B cell (primary cell): ENCODE results near the gene PARN. TPM values are rescaled to one million over a fixed set of nuclear protein-coding genes. Genes with fewer than 3 reads are reported as not detected.
"Not testable (repeated sequence)": the region's sequence is repeated elsewhere in the genome, so short reads cannot be mapped to it uniquely, and the experiment has no call there.

Experiments
- ATAC-seq: fragments of 200-7000 bp; cut with Tn5 transposase; one replicate; pipeline ENCODE4 v1.10.0; 2021; ENCODE audit warnings: low read depth, mild to moderate bottlenecking, moderate number of reproducible peaks, moderate library complexity
- CTCF ChIA-PET: fragments of 350-600 bp; sonication (Branson Sonifier 250); formaldehyde crosslinking; loops from one replicate; lab custom pipeline; 2021; ENCODE audit warnings: antibody characterized with exemption, inconsistent platforms; lab: Charles Lee
- POLR2A ChIA-PET: fragments of 350-600 bp; sonication (Branson Sonifier 250); formaldehyde crosslinking; loops from one replicate; lab custom pipeline; 2021; ENCODE audit warnings: antibody characterized with exemption; lab: Charles Lee
- DNase-seq: peaks from one replicate; pipeline ENCODE4 v3.0.0; 2013
- H2AFZ ChIP-seq: 2 replicates; pipeline ENCODE4 v1.6.1; 2012; ENCODE audit warnings: mild to moderate bottlenecking, low read depth, low read length; ENCODE audit not compliant: insufficient read depth, poor library complexity, severe bottlenecking
- H3K27ac ChIP-seq, 2 donors: 1 replicate in 1 of 2; 2 replicates in 1 of 2; pipeline ENCODE4 v1.5.1; 2012 to 2013; ENCODE audit warnings: low read length in 2 of 2, mild to moderate bottlenecking in 2 of 2, moderate library complexity in 1 of 2
- H3K27me3 ChIP-seq, 4 experiments: fragments of 200-600 bp in 1 of 4; sonication (generic) in 1 of 4; replicated peaks in 1 of 4; 1 replicate in 2 of 4; 2 replicates in 2 of 4; pipeline versions ENCODE4 v1.6.1 to v1.7.0; 2013 to 2016; ENCODE audit warnings: low read length in 3 of 4, mild to moderate bottlenecking in 2 of 4, mixed read lengths in 1 of 4, moderate library complexity in 1 of 4; ENCODE audit not compliant: insufficient read depth in 4 of 4, control insufficient read depth in 3 of 4; ENCODE audit errors: control extremely low read depth in 1 of 4
- H3K36me3 ChIP-seq, 2 experiments: replicated peaks in 1 of 2; 1 replicate in 1 of 2; 2 replicates in 1 of 2; pipeline versions ENCODE4 v1.6.1 to v1.7.1; 2013; ENCODE audit warnings: low read length in 1 of 2; ENCODE audit not compliant: insufficient read depth in 2 of 2, control insufficient read depth in 1 of 2; ENCODE audit errors: control extremely low read depth in 1 of 2, extremely low read depth in 1 of 2
- H3K4me1 ChIP-seq, 2 donors: fragments of 200-600 bp in 1 of 2; sonication (generic) in 1 of 2; 1 replicate in 1 of 2; 2 replicates in 1 of 2; pipeline versions ENCODE4 v1.5.1 to v1.6.1; 2013 to 2017; ENCODE audit warnings: low read length in 2 of 2; ENCODE audit not compliant: control insufficient read depth in 2 of 2, insufficient read depth in 2 of 2
- H3K4me2 ChIP-seq: replicated peaks from 2 replicates; pipeline ENCODE3; 2012; ENCODE audit warnings: mild to moderate bottlenecking, low read depth, low read length; ENCODE audit not compliant: poor library complexity, severe bottlenecking
- H3K4me3 ChIP-seq, 5 experiments: fragments of 200-600 bp in 1 of 5; sonication (generic) in 1 of 5; 1 replicate in 3 of 5; 2 replicates in 2 of 5; pipeline versions ENCODE4 v1.5.1 to v1.7.0; 2011 to 2016; ENCODE audit warnings: low read length in 4 of 5, mild to moderate bottlenecking in 4 of 5, low read depth in 2 of 5, control low read depth in 1 of 5, moderate library complexity in 1 of 5; ENCODE audit not compliant: insufficient read depth in 1 of 5; ENCODE audit errors: control extremely low read depth in 1 of 5, extremely low read depth in 1 of 5
- H3K79me2 ChIP-seq: fragments of 200-600 bp; sonication (generic); one replicate; pipeline ENCODE4 v1.6.0; 2016; ENCODE audit warnings: low read length; ENCODE audit not compliant: control insufficient read depth, insufficient read depth
- H3K9ac ChIP-seq: fragments of 200-600 bp; sonication (generic); 2 replicates; pipeline ENCODE4 v1.6.1; 2017; ENCODE audit warnings: mild to moderate bottlenecking, low read length, moderate library complexity
- H3K9me3 ChIP-seq, 3 donors: one replicate each; pipeline versions ENCODE4 v1.6.1 to v1.7.1; 2013; ENCODE audit warnings: low read length in 2 of 3; ENCODE audit not compliant: control insufficient read depth in 2 of 3, insufficient read depth in 1 of 3; ENCODE audit errors: control extremely low read depth in 1 of 3
- H4K20me1 ChIP-seq: 2 replicates; pipeline ENCODE4 v1.6.0; 2012; ENCODE audit warnings: mild to moderate bottlenecking, low read length; ENCODE audit not compliant: insufficient read depth, control insufficient read depth, poor library complexity, severe bottlenecking
- H3K27ac Mint-ChIP-seq: one replicate; pipeline ENCODE4 v1.8.0; 2021; ENCODE audit warnings: mixed read lengths
- H3K27me3 Mint-ChIP-seq: one replicate; pipeline ENCODE4 v1.8.0; 2021; ENCODE audit warnings: mixed read lengths
- H3K4me1 Mint-ChIP-seq: one replicate; pipeline ENCODE4 v1.8.0; 2021; ENCODE audit warnings: mixed read lengths
- H3K4me3 Mint-ChIP-seq: one replicate; pipeline ENCODE4 v1.8.0; 2021; ENCODE audit warnings: mixed read lengths
- H3K9me3 Mint-ChIP-seq: one replicate; pipeline ENCODE4 v1.8.0; 2022; ENCODE audit warnings: mixed read lengths; ENCODE audit not compliant: insufficient read depth
- CTCF ChIP-seq: fragments of 200-600 bp; IDR thresholded peaks from one replicate; pipeline ENCODE4 v1.8.0; 2022; ENCODE audit warnings: antibody characterized with exemption, mild to moderate bottlenecking
- EZH2 ChIP-seq: IDR thresholded peaks from 2 replicates; pipeline ENCODE4 v1.6.1; 2012; ENCODE audit warnings: borderline replicate concordance, low read depth, mild to moderate bottlenecking, moderate library complexity, low read length; ENCODE audit not compliant: insufficient read depth, poor library complexity, severe bottlenecking
- WGBS: methylation state at CpG from one replicate; pipeline ENCODE4 v1.1.5; 2013; ENCODE audit warnings: missing lambda C conversion rate; ENCODE audit not compliant: insufficient coverage; 5-methylcytosine and 5-hydroxymethylcytosine counted together
- intact Hi-C: fragments of 100-400 bp; cut with micrococcal nuclease; formaldehyde crosslinking; loops from one replicate; pipeline ENCODE4 v1.10.0; 2022
- polyA plus RNA-seq: library from polyadenylated mRNA; depleted of rRNA; stranded (reverse); fragments of >200 nt; gene quantifications from 2 replicates; pipeline ENCODE4 v1.2.3, GENCODE V29; 2012
- total RNA-seq, 2 donors: library from RNA; stranded (reverse); fragments of 120-200 nt in 1 of 2; gene quantifications; 1 replicate in 1 of 2; 2 replicates in 1 of 2; pipeline versions ENCODE4 v1.2.3 to v1.2.4, GENCODE V29; 2013 to 2022

Gene PARN
- total and polyA plus RNA-seq, 2 donors (not counting 1 experiment from before 2014, with no cell fraction given) = 25.3 to 62.2 TPM

- peaks cover 0 to 2% (median 0%) of the 10 kb centered on the region in 3 donors for H3K9me3 ChIP-seq
- ChIA-PET CTCF (no interaction called here), POLR2A (no interaction called here)
- intact Hi-C loops = no loop called here
- no peaks in the 10 kb centered on the region for H3K79me2 ChIP-seq
- peaks cover 0 to 17% of the 10 kb centered on the region in 2 experiments for H3K36me3 ChIP-seq
- no peak for ATAC-seq
- Mint-ChIP-seq H3K27ac (no peak overlapping the region), H3K4me3 (no peak overlapping the region), H3K4me1 (no peaks in the 10 kb centered on the region), H3K9me3 (peaks cover 5% of the 10 kb centered on the region), H3K27me3 (no peaks in the 10 kb centered on the region)
- WGBS = 97% methylated on average over 13 of the region's 13 CpGs
- no peak overlapping the region for H2AFZ ChIP-seq
- no peak overlapping the region for H3K4me3 ChIP-seq
- TF ChIP-seq CTCF (no peak), EZH2 (no peak)
- H3K4me2 ChIP-seq = no peak overlapping the region
- no peaks in the 10 kb centered on the region for H4K20me1 ChIP-seq
- no peaks in the 10 kb centered on the region for H3K4me1 ChIP-seq
- no peak overlapping the region for H3K27ac ChIP-seq
- H3K9ac ChIP-seq = no peak overlapping the region
- no peaks in the 10 kb centered on the region for H3K27me3 ChIP-seq
- no peak for DNase-seq
These were observed 193.6 kb downstream of the PARN start for GRCh38 chr16:14436401-14436955.

DNA sequence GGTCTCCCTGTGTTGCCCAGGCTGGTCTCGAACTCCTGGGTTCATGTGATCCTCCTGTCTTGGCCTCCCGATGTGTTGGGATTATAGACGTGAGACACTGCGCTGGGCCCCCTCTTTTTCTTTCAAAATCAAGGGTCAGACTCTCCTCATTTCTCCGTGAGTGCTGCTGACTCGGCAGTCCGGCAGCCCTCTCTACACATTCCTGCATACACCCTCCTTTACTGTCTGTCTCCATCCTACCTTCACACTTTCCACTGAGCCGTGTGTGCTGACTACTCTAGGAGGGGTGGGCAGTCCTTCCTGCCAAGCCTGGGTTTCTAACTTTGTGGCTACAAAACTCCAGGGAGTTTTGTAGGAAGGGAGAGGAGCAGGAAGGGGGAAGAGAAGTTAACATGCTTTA, 195.2 kb downstream of the PARN start:
- no peak overlapping the region for H3K27ac ChIP-seq
- no peaks in the 10 kb centered on the region for H3K79me2 ChIP-seq
- H3K4me1 ChIP-seq = no peaks in the 10 kb centered on the region
- H2AFZ ChIP-seq = no peak overlapping the region
- H3K4me2 ChIP-seq = no peak overlapping the region
- H3K4me3 Mint-ChIP-seq = no peak overlapping the region
- peaks cover 5% of the 10 kb centered on the region for H3K9me3 Mint-ChIP-seq
- no peaks in the 10 kb centered on the region for H3K27me3 ChIP-seq
- no peaks in the 10 kb centered on the region for H3K4me1 Mint-ChIP-seq
- ATAC-seq (no peak), DNase-seq (no peak)
- peaks cover 0 to 17% of the 10 kb centered on the region in 2 experiments for H3K36me3 ChIP-seq
- intact Hi-C loops = no loop called here
- H3K27ac Mint-ChIP-seq = no peak overlapping the region
- no peak overlapping the region for H3K9ac ChIP-seq
- CTCF ChIA-PET = no interaction called here
- POLR2A ChIA-PET = interaction anchor here (0.7 kb wide), 1 partner anchor 195 kb away, joined by 10 read pairs; no protein-coding TSS in a partner anchor
- 100% methylated on average over 3 of the region's 8 CpGs for WGBS
- no peaks in the 10 kb centered on the region for H3K27me3 Mint-ChIP-seq
- no peaks in the 10 kb centered on the region for H4K20me1 ChIP-seq
- H3K4me3 ChIP-seq = no peak overlapping the region
- TF ChIP-seq CTCF = no peak
- no peak for TF ChIP-seq EZH2
- peaks cover 0 to 2% (median 0%) of the 10 kb centered on the region in 3 donors for H3K9me3 ChIP-seq

DNA sequence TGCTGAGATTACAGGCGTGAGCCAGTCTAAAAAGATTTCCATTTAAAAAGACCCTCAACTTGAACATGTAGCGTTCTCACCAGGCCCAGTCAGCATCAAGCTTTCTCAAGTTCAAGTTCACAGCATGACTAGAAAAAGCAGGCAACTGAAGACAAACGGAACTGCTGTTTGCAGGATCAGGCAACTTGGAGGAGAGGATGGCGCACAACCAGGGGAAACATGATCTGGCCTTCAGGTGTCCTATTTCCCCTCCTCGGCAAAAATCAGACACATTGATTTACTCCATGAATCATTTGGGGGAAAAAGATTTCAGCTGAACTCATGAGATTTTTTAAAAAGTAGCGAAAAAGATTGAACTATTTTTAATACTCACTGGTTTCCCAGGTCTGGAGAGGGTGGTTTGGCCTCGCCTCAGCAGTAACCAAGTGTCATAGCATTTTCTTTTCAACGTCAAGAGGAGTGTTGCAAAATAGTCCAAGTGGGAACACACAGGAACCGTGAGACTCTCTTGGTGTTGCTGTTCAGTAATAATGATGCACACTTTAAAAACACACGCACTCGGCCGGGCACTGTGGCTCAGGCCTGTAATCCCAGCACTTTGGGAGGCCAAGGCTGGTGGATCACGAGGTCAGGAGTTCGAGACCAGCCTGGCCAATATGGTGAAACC, 201.0 kb downstream of the PARN start:
- H3K4me3 ChIP-seq, DNase-seq, H3K79me2 ChIP-seq, H3K27me3 Mint-ChIP-seq, ATAC-seq, H3K27ac Mint-ChIP-seq, POLR2A ChIA-PET, CTCF ChIA-PET, H3K27me3 ChIP-seq, H3K4me1 ChIP-seq, H3K9ac ChIP-seq, H4K20me1 ChIP-seq, H3K27ac ChIP-seq, H3K4me3 Mint-ChIP-seq, H2AFZ ChIP-seq, H3K9me3 ChIP-seq, H3K9me3 Mint-ChIP-seq, H3K4me1 Mint-ChIP-seq, intact Hi-C loops, H3K4me2 ChIP-seq: not testable (repeated sequence)
- peaks cover 0 to 12% of the 10 kb centered on the region in 2 experiments for H3K36me3 ChIP-seq
- WGBS = 97% methylated on average over 8 of the region's 14 CpGs
